ENCODE data around the gene RNF123. TPM values are rescaled to one million over a fixed set of nuclear protein-coding genes. Genes with fewer than 3 reads are reported as not detected.

Gene RNF123
- total RNA-seq, 1 experiment from 2014 or later, result 40.6 TPM

- no peaks in the 10 kb centered on the region for H4K20me1 ChIP-seq (ENCODE audit: control insufficient read depth, insufficient read depth, insufficient read length)
- peak overlapping the region; percentile 87 to 96 for H3K4me3 Mint-ChIP-seq
- H2AK5ac ChIP-seq (ENCODE audit: insufficient read length, low read length), result no peak overlapping the region
- no peak overlapping the region for H3K23ac ChIP-seq (ENCODE audit: insufficient read length, low read depth, low read length)
- H3K9ac ChIP-seq (ENCODE audit: extremely low read depth, insufficient read length, low read length), result peak overlapping the region; percentile 83
- H3K36me3 Mint-ChIP-seq (ENCODE audit: insufficient read depth in 1 of 3, low read depth in 3 of 3), result peaks cover 5 to 49% (median 41%) of the 10 kb centered on the region in 3 experiments; a peak in 6 of 7 replicates
- TF ChIP-seq, protein P1, sequence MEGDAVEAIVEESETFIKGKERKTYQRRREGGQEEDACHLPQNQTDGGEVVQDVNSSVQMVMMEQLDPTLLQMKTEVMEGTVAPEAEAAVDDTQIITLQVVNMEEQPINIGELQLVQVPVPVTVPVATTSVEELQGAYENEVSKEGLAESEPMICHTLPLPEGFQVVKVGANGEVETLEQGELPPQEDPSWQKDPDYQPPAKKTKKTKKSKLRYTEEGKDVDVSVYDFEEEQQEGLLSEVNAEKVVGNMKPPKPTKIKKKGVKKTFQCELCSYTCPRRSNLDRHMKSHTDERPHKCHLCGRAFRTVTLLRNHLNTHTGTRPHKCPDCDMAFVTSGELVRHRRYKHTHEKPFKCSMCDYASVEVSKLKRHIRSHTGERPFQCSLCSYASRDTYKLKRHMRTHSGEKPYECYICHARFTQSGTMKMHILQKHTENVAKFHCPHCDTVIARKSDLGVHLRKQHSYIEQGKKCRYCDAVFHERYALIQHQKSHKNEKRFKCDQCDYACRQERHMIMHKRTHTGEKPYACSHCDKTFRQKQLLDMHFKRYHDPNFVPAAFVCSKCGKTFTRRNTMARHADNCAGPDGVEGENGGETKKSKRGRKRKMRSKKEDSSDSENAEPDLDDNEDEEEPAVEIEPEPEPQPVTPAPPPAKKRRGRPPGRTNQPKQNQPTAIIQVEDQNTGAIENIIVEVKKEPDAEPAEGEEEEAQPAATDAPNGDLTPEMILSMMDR (conservative IDR thresholded peaks at IDR 0.05), result no peak
- H4K8ac ChIP-seq (replicated peaks; ENCODE audit: insufficient read length, low read depth, low read length), result no peak overlapping the region
- H3K18ac ChIP-seq (ENCODE audit: insufficient read length, low read depth, low read length), result peak overlapping the region; percentile 73
- H4K5ac ChIP-seq (ENCODE audit: insufficient read length, low read depth, low read length), result no peak overlapping the region
- H3K4me1 ChIP-seq (ENCODE audit: insufficient read depth, low read length), result no peaks in the 10 kb centered on the region
- H4K91ac ChIP-seq (ENCODE audit: insufficient read length, low read depth, low read length), result no peak overlapping the region
- no peak overlapping the region for H2BK20ac ChIP-seq (ENCODE audit: low read depth, low read length, poor library complexity, severe bottlenecking)
- H3K4ac ChIP-seq (ENCODE audit: low read depth, low read length), result no peak overlapping the region
- WGBS (ENCODE audit: extremely low coverage, insufficient read length, low lambda C conversion rate), result no CpG with 5 or more reads among the region's 20 CpGs
- no peaks in the 10 kb centered on the region for H3K27me3 ChIP-seq (ENCODE audit: insufficient read depth, low read length)
- no peak overlapping the region for H3K56ac ChIP-seq (ENCODE audit: insufficient read length, low read depth, low read length)
- H3K9me3 Mint-ChIP-seq, result no peaks in the 10 kb centered on the region
- peak; percentile 73 for DNase-seq
- H3K14ac ChIP-seq (ENCODE audit: insufficient read depth, low read length), result peak overlapping the region; percentile 70
- H2BK5ac ChIP-seq (ENCODE audit: insufficient read length, low read length), result no peak overlapping the region
- no peak overlapping the region for H3T11ph ChIP-seq (ENCODE audit: low read length)
- no peak overlapping the region for H2BK12ac ChIP-seq (ENCODE audit: insufficient read length, low read depth, low read length)
- no peak overlapping the region for H2BK120ac ChIP-seq (ENCODE audit: low read depth, low read length, poor library complexity, severe bottlenecking)
- H3K23me2 ChIP-seq (ENCODE audit: insufficient read length, low read depth, low read length, poor library complexity, severe bottlenecking), result peaks cover 25% of the 10 kb centered on the region
- H3K79me1 ChIP-seq (ENCODE audit: insufficient read depth, low read depth, low read length, poor library complexity, severe bottlenecking), result peaks cover 2% of the 10 kb centered on the region
- H3K4me2 ChIP-seq (ENCODE audit: insufficient read depth, insufficient read length, low read length), result peak overlapping the region; percentile 60
- H2AFZ ChIP-seq (ENCODE audit: low read length), result no peak overlapping the region
- peaks cover 4% of the 10 kb centered on the region for H3K27me3 Mint-ChIP-seq (ENCODE audit: low read depth)
- H3K27ac Mint-ChIP-seq, result peak overlapping the region; percentile 48 to 95 (median 80); a peak in 4 of 7 replicates
- no peaks in the 10 kb centered on the region for H3K9me3 ChIP-seq (ENCODE audit: control insufficient read depth, low read depth, low read length)
- H3K4me1 Mint-ChIP-seq, result peaks cover 18 to 22% of the 10 kb centered on the region in 2 experiments
- H3K27ac ChIP-seq (ENCODE audit: insufficient read length, low read depth, low read length), result no peak overlapping the region
- no peaks in the 10 kb centered on the region for H3K79me2 ChIP-seq (ENCODE audit: insufficient read depth, low read length)
- no peak overlapping the region for H2BK15ac ChIP-seq (ENCODE audit: low read depth, low read length)
These were observed 33.9 kb downstream of the RNF123 start for GRCh38 chr3:49723296-49723627.

Measured in H9 (cell line).